SK-N-SH treated with all-trans-retinoic acid at 6 μM for 48 hours (cell line): ENCODE measurements around the gene SPOCD1.

Source experiments
- ARNTL ChIP-seq: fragments of 450-650 bp; formaldehyde crosslinking; IDR thresholded peaks from 2 replicates; pipeline ENCODE4 v1.5.0; 2020; ENCODE audit warnings: low read depth, mild to moderate bottlenecking, moderate library complexity, borderline replicate concordance
- RARB ChIP-seq: fragments of 250-450 bp; sonication (Bioruptor Pico); IDR thresholded peaks from 2 replicates; pipeline ENCODE4 v1.8.0; 2021; ENCODE audit warnings: mild to moderate bottlenecking, moderate library complexity
- SNAI2 ChIP-seq: fragments of 250-450 bp; sonication (Bioruptor Pico); IDR thresholded peaks from 2 replicates; pipeline ENCODE4 v1.5.0; 2020; ENCODE audit warnings: mild to moderate bottlenecking, moderate library complexity
- ZFP3 ChIP-seq: fragments of 250-450 bp; sonication (Bioruptor Pico); IDR thresholded peaks from 2 replicates; pipeline ENCODE4 v1.5.0; 2020; ENCODE audit warnings: mild to moderate bottlenecking, moderate library complexity
- ZFP30 ChIP-seq: fragments of 450-650 bp; formaldehyde crosslinking; IDR thresholded peaks from 2 replicates; pipeline ENCODE4 v1.5.0; 2022; ENCODE audit warnings: mild to moderate bottlenecking, moderate library complexity
- ZNF70 ChIP-seq: fragments of 450-650 bp; formaldehyde crosslinking; IDR thresholded peaks from 2 replicates; pipeline ENCODE4 v1.5.0; 2020; ENCODE audit warnings: mild to moderate bottlenecking, moderate library complexity

GRCh38 chr1:31799196-31799894, 16.5 kb downstream of the SPOCD1 start:
- TF ChIP-seq RARB (CRISPR knock-in tag) (no peak), ZFP30 (no peak), ARNTL (CRISPR knock-in tag) (no peak), ZNF70 (CRISPR knock-in tag) (no peak), SNAI2 (CRISPR knock-in tag) (no peak), ZFP3 (CRISPR knock-in tag) (no peak)
